Upper lobe of left lung (tissue), 6 donors: ENCODE measurements around the gene SCN4B. TPM values are rescaled to one million over a fixed set of nuclear protein-coding genes. Genes with fewer than 3 reads are reported as not detected.

Source experiments
- ATAC-seq, 2 donors: fragments of 200-7000 bp; cut with Tn5 transposase; one replicate each; pipeline ENCODE4 v1.9.1; 2022; ENCODE audit warnings: mild to moderate bottlenecking in 2 of 2, moderate library complexity in 2 of 2; ENCODE audit not compliant: low FRiP score in 2 of 2
- DNase-seq, 2 donors: peaks; one replicate each; pipeline ENCODE4 v3.0.0-alpha.2; 2019 to 2020
- H3K27ac ChIP-seq, 4 donors: fragments of 200-600 bp; sonication (generic); one replicate each; pipeline ENCODE4 v1.5.1; 2016 to 2019
- H3K27me3 ChIP-seq, 4 donors: fragments of 200-600 bp; sonication (generic); one replicate each; pipeline ENCODE4 v1.5.1; 2017 to 2019
- H3K36me3 ChIP-seq, 4 donors: fragments of 200-600 bp; sonication (generic); one replicate each; pipeline ENCODE4 v1.5.1; 2016 to 2019
- H3K4me1 ChIP-seq, 4 donors: fragments of 200-600 bp; sonication (generic); one replicate each; pipeline ENCODE4 v1.5.1; 2018 to 2019
- H3K4me3 ChIP-seq, 4 donors: fragments of 200-600 bp; sonication (generic); one replicate each; pipeline ENCODE4 v1.5.1; 2017 to 2019; ENCODE audit warnings: mild to moderate bottlenecking in 2 of 4, moderate library complexity in 1 of 4
- H3K9me3 ChIP-seq, 4 donors: fragments of 200-600 bp; sonication (generic); one replicate each; pipeline ENCODE4 v1.5.1; 2018 to 2019
- EP300 ChIP-seq, 4 donors: sonication (generic); formaldehyde crosslinking; IDR thresholded peaks; one replicate each; pipeline ENCODE4 v1.5.1; 2017; ENCODE audit warnings: antibody characterized with exemption in 4 of 4, control low read depth in 2 of 4
- POLR2A ChIP-seq, 4 donors: fragments of 450-650 bp; IDR thresholded peaks; one replicate each; pipeline ENCODE4 v1.5.1; 2016 to 2017; ENCODE audit warnings: antibody characterized with exemption in 4 of 4, mild to moderate bottlenecking in 2 of 4
- POLR2AphosphoS5 ChIP-seq, 2 donors: sonication (generic); formaldehyde crosslinking; IDR thresholded peaks; one replicate each; pipeline ENCODE4 v1.5.1; 2017; ENCODE audit warnings: antibody characterized with exemption in 2 of 2
- WGBS, 2 donors: methylation state at CpG; one replicate each; pipeline ENCODE4 v1.1.5; 2017 to 2018; 5-methylcytosine and 5-hydroxymethylcytosine counted together
- total RNA-seq, 6 donors: library from RNA; depleted of rRNA in 4 of 6; stranded (reverse); fragments of >200 nt in 4 of 6; gene quantifications; one replicate each; pipeline versions ENCODE4 v1.1.0 to v1.2.1, GENCODE V29; 2016 to 2021
- TF ChIP-seq, protein P1 (sequence below), 6 experiments: fragments of 450-650 bp in 4 of 6; fragments of 200-600 bp in 2 of 6; sonication (generic) in 2 of 6; IDR thresholded peaks; one replicate each; pipeline ENCODE4 v1.5.1; 2016 to 2019; ENCODE audit warnings: antibody characterized with exemption in 6 of 6
- donor health status: DM: no; HTN: no; CAD: no; lungs with moderate emphysema.
- donor health status: DM: no; HTN: yes; CAD: no; lungs with severe emphysema.

Gene SCN4B
- total RNA-seq, 6 donors from 2014 or later: under 0.01 to 5.5 (median 3.3) TPM

DNA sequence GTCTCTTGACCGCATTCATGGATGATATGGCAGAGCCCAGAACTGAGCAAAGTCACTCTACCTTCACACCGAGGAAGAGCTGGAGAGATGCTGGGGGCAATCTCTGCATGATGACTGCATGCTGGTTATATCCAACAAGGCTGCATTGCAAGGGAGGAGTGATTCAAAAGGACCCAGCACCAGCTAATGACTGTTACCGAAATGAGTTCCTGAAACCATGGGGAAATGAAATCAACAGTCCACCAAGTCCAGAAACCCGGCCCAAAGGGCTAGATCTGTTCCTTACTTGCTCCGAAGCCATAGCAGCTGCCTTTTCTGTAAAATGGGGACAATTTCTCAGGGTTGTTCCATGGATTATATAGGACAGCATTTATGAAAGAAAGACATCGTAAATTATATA, 64.7 kb downstream of the SCN4B start:
- ATAC-seq (no peak), DNase-seq (no peak)
- Histone ChIP-seq H3K4me3 (no peak overlapping the region), H3K27ac (peak overlapping the region in 1 of 4 donors; percentile 18), H3K27me3 (no peaks in the 10 kb centered on the region), H3K9me3 (peaks cover 0 to 11% (median 7%) of the 10 kb centered on the region in 4 donors), H3K4me1 (peaks cover 0 to 12% (median 11%) of the 10 kb centered on the region in 4 donors), H3K36me3 (no peaks in the 10 kb centered on the region)
- no peak for TF ChIP-seq EP300 (IDR thresholded peaks at IDR 0.05)
- 84 to 93% methylated on average over 6 of the region's 6 CpGs for WGBS, 2 donors

GRCh38 chr11:118086913-118087768, 65.5 kb downstream of the SCN4B start, which contains the start of gene SMIM35:
Gene SMIM35 (minus strand): TSS chr11:118086963. CDS start chr11:118086757, 206 bp downstream.
- Histone ChIP-seq H3K36me3 (no peaks in the 10 kb centered on the region), H3K27ac (no peak within 1 kb of the TSS), H3K4me1 (peaks cover 0 to 12% (median 11%) of the 10 kb centered on the region in 4 donors), H3K4me3 (no peak within 1 kb of the TSS), H3K9me3 (peaks cover 0 to 11% (median 7%) of the 10 kb centered on the region in 4 donors), H3K27me3 (no peaks in the 10 kb centered on the region)
- TF ChIP-seq POLR2A (IDR thresholded peaks at IDR 0.05) (no peak), POLR2AphosphoS5 (IDR thresholded peaks at IDR 0.05) (no peak), EP300 (IDR thresholded peaks at IDR 0.05) (no peak)
- TF ChIP-seq, protein P1, sequence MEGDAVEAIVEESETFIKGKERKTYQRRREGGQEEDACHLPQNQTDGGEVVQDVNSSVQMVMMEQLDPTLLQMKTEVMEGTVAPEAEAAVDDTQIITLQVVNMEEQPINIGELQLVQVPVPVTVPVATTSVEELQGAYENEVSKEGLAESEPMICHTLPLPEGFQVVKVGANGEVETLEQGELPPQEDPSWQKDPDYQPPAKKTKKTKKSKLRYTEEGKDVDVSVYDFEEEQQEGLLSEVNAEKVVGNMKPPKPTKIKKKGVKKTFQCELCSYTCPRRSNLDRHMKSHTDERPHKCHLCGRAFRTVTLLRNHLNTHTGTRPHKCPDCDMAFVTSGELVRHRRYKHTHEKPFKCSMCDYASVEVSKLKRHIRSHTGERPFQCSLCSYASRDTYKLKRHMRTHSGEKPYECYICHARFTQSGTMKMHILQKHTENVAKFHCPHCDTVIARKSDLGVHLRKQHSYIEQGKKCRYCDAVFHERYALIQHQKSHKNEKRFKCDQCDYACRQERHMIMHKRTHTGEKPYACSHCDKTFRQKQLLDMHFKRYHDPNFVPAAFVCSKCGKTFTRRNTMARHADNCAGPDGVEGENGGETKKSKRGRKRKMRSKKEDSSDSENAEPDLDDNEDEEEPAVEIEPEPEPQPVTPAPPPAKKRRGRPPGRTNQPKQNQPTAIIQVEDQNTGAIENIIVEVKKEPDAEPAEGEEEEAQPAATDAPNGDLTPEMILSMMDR (IDR thresholded peaks at IDR 0.05): no peak
- WGBS, 2 donors: 73 to 78% methylated on average over 4 to 5 of the region's 5 CpGs
- ATAC-seq (no peak), DNase-seq (no peak)

DNA sequence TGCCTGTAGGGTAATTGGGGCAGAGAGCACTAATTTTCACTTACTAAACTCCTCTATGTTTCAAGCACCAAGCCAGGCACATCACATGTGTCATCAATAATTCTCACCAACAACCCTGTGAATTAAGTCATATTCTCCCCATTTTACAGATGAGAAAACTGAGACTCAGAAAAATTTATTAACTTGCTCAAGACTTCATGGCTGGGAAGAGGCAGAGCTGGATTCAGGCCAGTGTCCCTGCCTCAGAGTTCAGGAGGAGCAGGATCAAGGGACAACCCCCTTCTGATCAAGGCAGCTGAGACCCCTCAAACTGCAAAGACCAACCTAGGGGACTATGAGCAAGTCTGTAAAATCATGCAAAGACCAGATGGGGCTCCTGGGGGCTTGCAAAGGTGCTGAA, 68.0 kb downstream of the SCN4B start:
- DNase-seq (no peak), ATAC-seq (no peak)
- H3K4me3 ChIP-seq: no peak overlapping the region
- peaks cover 0 to 13% (median 12%) of the 10 kb centered on the region in 4 donors for H3K4me1 ChIP-seq
- no peak overlapping the region for H3K27ac ChIP-seq
- TF ChIP-seq POLR2AphosphoS5 (IDR thresholded peaks at IDR 0.05): no peak
- TF ChIP-seq POLR2A (IDR thresholded peaks at IDR 0.05): no peak
- TF ChIP-seq, protein P1 (IDR thresholded peaks at IDR 0.05): no peak
- TF ChIP-seq EP300 (IDR thresholded peaks at IDR 0.05): no peak
- peaks cover 0 to 11% (median 7%) of the 10 kb centered on the region in 4 donors for H3K9me3 ChIP-seq
- H3K36me3 ChIP-seq: no peaks in the 10 kb centered on the region
- no peaks in the 10 kb centered on the region for H3K27me3 ChIP-seq

GRCh38 chr11:118084247-118084646, 68.4 kb downstream of the SCN4B start:
- H3K4me3 ChIP-seq: no peak overlapping the region

More at GRCh38 chr11:118084247-118084646, 68.4 kb downstream of the SCN4B start:
- Histone ChIP-seq H3K27ac (no peak overlapping the region), H3K9me3 (peaks cover 0 to 11% (median 7%) of the 10 kb centered on the region in 4 donors), H3K4me1 (peaks cover 0 to 13% (median 12%) of the 10 kb centered on the region in 4 donors), H3K36me3 (no peaks in the 10 kb centered on the region), H3K27me3 (no peaks in the 10 kb centered on the region)
- ATAC-seq (peak; percentile 44 to 48), DNase-seq (peak in 1 of 2 donors; percentile 58)
- TF ChIP-seq POLR2A (IDR thresholded peaks at IDR 0.05) (no peak), POLR2AphosphoS5 (IDR thresholded peaks at IDR 0.05) (no peak), EP300 (IDR thresholded peaks at IDR 0.05) (no peak)
- TF ChIP-seq, protein P1 (IDR thresholded peaks at IDR 0.05): no peak
- WGBS, 2 donors: 19 to 21% methylated on average over 3 to 4 of the region's 4 CpGs

Other genes starting within 250 kb of the SCN4B start
- gene TMPRSS13, start 223.4 kb downstream of the SCN4B start, total RNA-seq: 10 to 100 TPM in 2 of 6 donors, 1 to 10 TPM in 4; 4.6 to 26.2 (median 6.1) TPM
- gene IL10RA, start 166.4 kb downstream of the SCN4B start, total RNA-seq: 100 to 1,000 TPM in 1 of 6 donors, 10 to 100 TPM in 5; 30.7 to 139 (median 46.1) TPM
- gene TMPRSS4, start 75.7 kb downstream of the SCN4B start, total RNA-seq: 10 to 100 TPM in 1 of 6 donors, 1 to 10 TPM in 5; 1.6 to 14.3 (median 3.1) TPM
- gene SMIM35, start 65.9 kb downstream of the SCN4B start, total RNA-seq: not detected
- 1 to 10 TPM in 1 of 6 donors, under 1 TPM in 3, not detected in 2; 0.22 to 2.4 (median 0.32) TPM for gene SCN2B, start 23.8 kb upstream of the SCN4B start, total RNA-seq
- gene JAML, start 72.2 kb upstream of the SCN4B start, total RNA-seq: 100 to 1,000 TPM in 2 of 6 donors, 10 to 100 TPM in 4; 33.0 to 105 (median 49.5) TPM
- 10 to 100 TPM in 4 of 6 donors, 1 to 10 TPM in 2; 2.3 to 27.7 (median 10.4) TPM for gene MPZL3, start 99.5 kb upstream of the SCN4B start, total RNA-seq
- 100 to 1,000 TPM in 3 of 6 donors, 10 to 100 TPM in 3; 51.6 to 146 (median 110) TPM for gene MPZL2, start 111.5 kb upstream of the SCN4B start, total RNA-seq
- 10 to 100 TPM in 2 of 6 donors, 1 to 10 TPM in 4; 3.9 to 13.6 (median 9.1) TPM for gene CD3E, start 151.9 kb upstream of the SCN4B start, total RNA-seq
- gene CD3D, start 189.9 kb upstream of the SCN4B start, total RNA-seq: 10 to 100 TPM in 3 of 6 donors, 1 to 10 TPM in 3; 4.1 to 22.3 (median 7.6) TPM
- gene CD3G, start 191.5 kb upstream of the SCN4B start, total RNA-seq: 1 to 10 TPM in 4 of 6 donors, under 1 TPM in 1, not detected in 1; 1.00 to 5.5 (median 1.9) TPM
- 10 to 100 TPM; 22.5 to 49.2 (median 38.2) TPM for gene UBE4A, start 206.8 kb upstream of the SCN4B start, total RNA-seq
- 100 to 1,000 TPM in 2 of 6 donors, 10 to 100 TPM in 4; 22.2 to 178 (median 58.0) TPM for gene ATP5MG, start 248.8 kb upstream of the SCN4B start, total RNA-seq